ENCODE measurements around the gene AIFM3. TPM values are rescaled to one million over a fixed set of nuclear protein-coding genes. Genes with fewer than 3 reads are reported as not detected.
A peak's percentile ranks its signal among the peaks of the same experiment; 100 is the strongest.

Gene AIFM3
- total and polyA plus RNA-seq, 2 of the 13 experiments (the other 11 are each of a cell fraction or from before 2014, with no cell fraction given), result 9.0 to 15.3 TPM

DNA sequence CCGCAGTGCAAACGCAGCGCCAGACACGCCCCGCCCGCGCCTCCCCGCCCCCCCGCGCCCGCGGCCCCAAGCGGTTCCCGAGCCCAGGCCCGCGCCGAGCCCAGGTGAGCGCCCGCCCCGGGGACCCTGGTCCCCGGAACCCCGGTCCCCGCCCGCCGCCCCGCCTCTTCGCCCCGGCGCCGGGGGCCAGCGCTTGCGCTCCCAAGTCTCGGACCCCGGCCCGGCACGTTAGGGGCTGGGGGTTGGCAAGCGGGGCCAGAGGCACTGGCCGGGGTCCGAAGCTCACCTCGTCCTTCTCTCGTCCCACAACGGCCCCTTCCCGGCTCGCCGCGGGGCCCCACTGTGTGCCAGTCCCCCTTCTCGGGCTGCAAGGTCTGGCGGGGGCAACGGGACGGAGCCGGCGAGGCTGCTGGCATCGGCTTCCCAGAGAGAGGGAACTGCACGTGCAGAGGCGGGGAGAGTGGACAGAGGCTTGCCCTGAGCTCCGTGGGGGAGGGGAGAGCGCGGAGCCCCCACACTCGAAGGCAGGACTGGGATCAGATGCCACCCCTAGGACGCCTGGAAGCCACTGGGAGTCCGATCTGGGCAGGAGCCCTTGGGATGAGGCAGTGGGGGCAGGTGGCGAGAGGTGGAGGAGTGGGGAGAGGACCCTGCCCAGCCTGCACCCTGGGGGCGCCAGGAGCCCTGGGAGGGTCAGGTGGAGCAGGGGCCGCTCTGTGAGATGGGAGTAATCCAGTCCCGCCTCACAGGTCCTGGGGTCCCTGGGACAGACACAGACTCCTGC is 1.8 kb upstream of the AIFM3 start (continued):
- peak; percentile 64; the same call in 1 of the 2 replicates for TF ChIP-seq ZNF607 (CRISPR knock-in tag; IDR thresholded peaks at IDR 0.05; ENCODE audit: borderline replicate concordance)
- TF ChIP-seq SP5 (CRISPR knock-in tag; IDR thresholded peaks at IDR 0.05; ENCODE audit: borderline replicate concordance, low read depth), result peak; percentile 42; the same call in 1 of the 2 replicates
- peak; percentile 62; the same call in 1 of the 2 replicates for TF ChIP-seq ZBTB42 (CRISPR knock-in tag; IDR thresholded peaks at IDR 0.05)
- TF ChIP-seq, protein P1, sequence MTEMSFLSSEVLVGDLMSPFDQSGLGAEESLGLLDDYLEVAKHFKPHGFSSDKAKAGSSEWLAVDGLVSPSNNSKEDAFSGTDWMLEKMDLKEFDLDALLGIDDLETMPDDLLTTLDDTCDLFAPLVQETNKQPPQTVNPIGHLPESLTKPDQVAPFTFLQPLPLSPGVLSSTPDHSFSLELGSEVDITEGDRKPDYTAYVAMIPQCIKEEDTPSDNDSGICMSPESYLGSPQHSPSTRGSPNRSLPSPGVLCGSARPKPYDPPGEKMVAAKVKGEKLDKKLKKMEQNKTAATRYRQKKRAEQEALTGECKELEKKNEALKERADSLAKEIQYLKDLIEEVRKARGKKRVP (CRISPR knock-in tag; IDR thresholded peaks at IDR 0.05), result no peak
- no peak for TF ChIP-seq ZNF703 (CRISPR knock-in tag; IDR thresholded peaks at IDR 0.05; ENCODE audit: borderline replicate concordance)
- TF ChIP-seq, protein P2, sequence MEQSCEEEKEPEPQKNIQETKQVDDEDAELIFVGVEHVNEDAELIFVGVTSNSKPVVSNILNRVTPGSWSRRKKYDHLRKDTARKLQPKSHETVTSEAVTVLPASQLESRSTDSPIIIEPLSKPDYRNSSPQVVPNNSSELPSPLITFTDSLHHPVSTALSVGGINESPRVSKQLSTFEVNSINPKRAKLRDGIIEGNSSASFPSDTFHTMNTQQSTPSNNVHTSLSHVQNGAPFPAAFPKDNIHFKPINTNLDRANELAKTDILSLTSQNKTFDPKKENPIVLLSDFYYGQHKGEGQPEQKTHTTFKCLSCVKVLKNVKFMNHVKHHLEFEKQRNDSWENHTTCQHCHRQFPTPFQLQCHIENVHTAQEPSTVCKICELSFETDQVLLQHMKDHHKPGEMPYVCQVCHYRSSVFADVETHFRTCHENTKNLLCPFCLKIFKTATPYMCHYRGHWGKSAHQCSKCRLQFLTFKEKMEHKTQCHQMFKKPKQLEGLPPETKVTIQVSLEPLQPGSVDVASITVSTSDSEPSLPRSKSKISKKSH (CRISPR knock-in tag; IDR thresholded peaks at IDR 0.05; ENCODE audit: borderline replicate concordance), result 0 out of 2 replicates have a peak, but pooled peaks have one; percentile 31
- peak; percentile 10; the same call in 1 of the 2 replicates for TF ChIP-seq FOXO1 (CRISPR knock-in tag; IDR thresholded peaks at IDR 0.05)
- no peak for TF ChIP-seq ZNF264 (CRISPR knock-in tag; IDR thresholded peaks at IDR 0.05)
- TF ChIP-seq SALL2 (CRISPR knock-in tag; IDR thresholded peaks at IDR 0.05), result 0 out of 2 replicates have a peak, but pooled peaks have one; percentile 19
- TF ChIP-seq, protein P3, sequence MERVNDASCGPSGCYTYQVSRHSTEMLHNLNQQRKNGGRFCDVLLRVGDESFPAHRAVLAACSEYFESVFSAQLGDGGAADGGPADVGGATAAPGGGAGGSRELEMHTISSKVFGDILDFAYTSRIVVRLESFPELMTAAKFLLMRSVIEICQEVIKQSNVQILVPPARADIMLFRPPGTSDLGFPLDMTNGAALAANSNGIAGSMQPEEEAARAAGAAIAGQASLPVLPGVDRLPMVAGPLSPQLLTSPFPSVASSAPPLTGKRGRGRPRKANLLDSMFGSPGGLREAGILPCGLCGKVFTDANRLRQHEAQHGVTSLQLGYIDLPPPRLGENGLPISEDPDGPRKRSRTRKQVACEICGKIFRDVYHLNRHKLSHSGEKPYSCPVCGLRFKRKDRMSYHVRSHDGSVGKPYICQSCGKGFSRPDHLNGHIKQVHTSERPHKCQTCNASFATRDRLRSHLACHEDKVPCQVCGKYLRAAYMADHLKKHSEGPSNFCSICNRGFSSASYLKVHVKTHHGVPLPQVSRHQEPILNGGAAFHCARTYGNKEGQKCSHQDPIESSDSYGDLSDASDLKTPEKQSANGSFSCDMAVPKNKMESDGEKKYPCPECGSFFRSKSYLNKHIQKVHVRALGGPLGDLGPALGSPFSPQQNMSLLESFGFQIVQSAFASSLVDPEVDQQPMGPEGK (CRISPR knock-in tag; IDR thresholded peaks at IDR 0.05), result peak; percentile 84
- TF ChIP-seq RBFOX2 (IDR thresholded peaks at IDR 0.05; ENCODE audit: low read depth, low read length), result peak; percentile 77
- TF ChIP-seq U2AF2 (IDR thresholded peaks at IDR 0.05; ENCODE audit: low read depth, low read length), result no peak
- no peak for TF ChIP-seq ZMYM4 (CRISPR knock-in tag; IDR thresholded peaks at IDR 0.05)
- TF ChIP-seq, protein P4, sequence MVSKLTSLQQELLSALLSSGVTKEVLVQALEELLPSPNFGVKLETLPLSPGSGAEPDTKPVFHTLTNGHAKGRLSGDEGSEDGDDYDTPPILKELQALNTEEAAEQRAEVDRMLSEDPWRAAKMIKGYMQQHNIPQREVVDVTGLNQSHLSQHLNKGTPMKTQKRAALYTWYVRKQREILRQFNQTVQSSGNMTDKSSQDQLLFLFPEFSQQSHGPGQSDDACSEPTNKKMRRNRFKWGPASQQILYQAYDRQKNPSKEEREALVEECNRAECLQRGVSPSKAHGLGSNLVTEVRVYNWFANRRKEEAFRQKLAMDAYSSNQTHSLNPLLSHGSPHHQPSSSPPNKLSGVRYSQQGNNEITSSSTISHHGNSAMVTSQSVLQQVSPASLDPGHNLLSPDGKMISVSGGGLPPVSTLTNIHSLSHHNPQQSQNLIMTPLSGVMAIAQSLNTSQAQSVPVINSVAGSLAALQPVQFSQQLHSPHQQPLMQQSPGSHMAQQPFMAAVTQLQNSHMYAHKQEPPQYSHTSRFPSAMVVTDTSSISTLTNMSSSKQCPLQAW (CRISPR knock-in tag; IDR thresholded peaks at IDR 0.05), result peak; percentile 55; the same call in 1 of the 2 replicates
- TF ChIP-seq RARG (CRISPR knock-in tag; IDR thresholded peaks at IDR 0.05; ENCODE audit: low read depth), result no peak
- TF ChIP-seq MAZ (IDR thresholded peaks at IDR 0.05; ENCODE audit: borderline replicate concordance, low read depth, low read length), result no peak
- 0 out of 2 replicates have a peak, but pooled peaks have one; percentile 23 for TF ChIP-seq MAZ (CRISPR knock-in tag; IDR thresholded peaks at IDR 0.05; ENCODE audit: low read depth)
- TF ChIP-seq DNMT1 (CRISPR knock-in tag; IDR thresholded peaks at IDR 0.05), result no peak
- 0 out of 2 replicates have a peak, but pooled peaks have one; percentile 41 for TF ChIP-seq PHF21A (CRISPR knock-in tag; IDR thresholded peaks at IDR 0.05)
- TF ChIP-seq SOX13 (IDR thresholded peaks at IDR 0.05), result no peak
- TF ChIP-seq SOX13 (CRISPR knock-in tag; conservative IDR thresholded peaks at IDR 0.05 in 1 of 2, IDR thresholded peaks at IDR 0.05 in 1 of 2), result peak in 1 of 2 experiments; percentile 20; a peak in 1 of 4 replicates
- TF ChIP-seq SRY (CRISPR knock-in tag; IDR thresholded peaks at IDR 0.05), result 0 out of 2 replicates have a peak, but pooled peaks have one; percentile 32
- TF ChIP-seq HDAC1 (CRISPR knock-in tag; IDR thresholded peaks at IDR 0.05), result peak; percentile 34
